Measurements from ENCODE around the gene MAN2A2. TPM values are rescaled to one million over a fixed set of nuclear protein-coding genes. Genes with fewer than 3 reads are reported as not detected.
A peak's percentile ranks its signal among the peaks of the same experiment; 100 is the strongest.

Gene MAN2A2
- total and polyA plus RNA-seq, 9 of the 15 experiments (the other 6 are each of a cell fraction or from before 2014, with no cell fraction given): 7.3 to 151 (median 43.4) TPM

GRCh38 chr15:90895571-90896117, 7.5 kb upstream of the MAN2A2 start (continued):
- TF ChIP-seq ZNF780A (CRISPR knock-in tag; IDR thresholded peaks at IDR 0.05): no peak
- no peak for TF ChIP-seq MTA3 (IDR thresholded peaks at IDR 0.05; ENCODE audit: borderline replicate concordance)
- TF ChIP-seq ZNF395 (CRISPR knock-in tag; IDR thresholded peaks at IDR 0.05): no peak
- no peak for TF ChIP-seq ETS2 (tag; IDR thresholded peaks at IDR 0.05; ENCODE audit: borderline replicate concordance, poor library complexity, severe bottlenecking)
- TF ChIP-seq HBP1 (CRISPR knock-in tag; IDR thresholded peaks at IDR 0.05): no peak
- TF ChIP-seq ZNF431 (CRISPR knock-in tag; IDR thresholded peaks at IDR 0.05): no peak
- no peak for TF ChIP-seq TEAD2 (tag; IDR thresholded peaks at IDR 0.05)
- TF ChIP-seq ZNF449 (CRISPR knock-in tag; IDR thresholded peaks at IDR 0.05): no peak
- TF ChIP-seq RBM39 (optimal IDR thresholded peaks at IDR 0.05; ENCODE audit: low read depth, low read length): no peak
- no peak for TF ChIP-seq ZNF668 (CRISPR knock-in tag; IDR thresholded peaks at IDR 0.05)
- TF ChIP-seq TRIM28 (IDR thresholded peaks at IDR 0.05): peak; percentile 55; the same call in 1 of the 2 replicates
- TF ChIP-seq GABPB1 (CRISPR knock-in tag; IDR thresholded peaks at IDR 0.05): no peak
- no peak for TF ChIP-seq ZNF217 (CRISPR knock-in tag; IDR thresholded peaks at IDR 0.05)
- TF ChIP-seq HDAC2 (IDR thresholded peaks at IDR 0.05): peak; percentile 77; the same call in 1 of the 2 replicates
- peak in 1 of 2 experiments; percentile 49; a peak in 1 of 4 replicates for TF ChIP-seq MNT (conservative IDR thresholded peaks at IDR 0.05)
- TF ChIP-seq TAL1 (IDR thresholded peaks at IDR 0.05): peak; percentile 36; the same call in 1 of the 2 replicates
- TF ChIP-seq NCOA1 (IDR thresholded peaks at IDR 0.05; ENCODE audit: low read depth): peak; percentile 29; the same call in 1 of the 2 replicates
- TF ChIP-seq KDM4B (IDR thresholded peaks at IDR 0.05; ENCODE audit: borderline replicate concordance in 2 of 2, low read depth in 1 of 2): no peak
- TF ChIP-seq FOXM1 (IDR thresholded peaks at IDR 0.05; ENCODE audit: low read depth): no peak; the same call in 1 of the 2 replicates
- TF ChIP-seq FOXM1 (CRISPR knock-in tag; IDR thresholded peaks at IDR 0.05; ENCODE audit: low read depth): no peak
- TF ChIP-seq HDAC3 (IDR thresholded peaks at IDR 0.05; ENCODE audit: borderline replicate concordance, partially characterized antibody): no peak
- TF ChIP-seq FOSL1 (tag; conservative IDR thresholded peaks at IDR 0.05): no peak
- TF ChIP-seq DIDO1 (tag; IDR thresholded peaks at IDR 0.05; ENCODE audit: low read depth): no peak
- TF ChIP-seq ETV1 (tag; conservative IDR thresholded peaks at IDR 0.05; ENCODE audit: low read depth): peak; percentile 77
